DMS114 treated with DMSO at 0.1 percent for 48 hours (cell line): Measurements from ENCODE around the gene CSGALNACT2.
"Not testable (repeated sequence)": the region's sequence is repeated elsewhere in the genome, so short reads cannot be mapped to it uniquely, and the experiment has no call there.

Experiments
- DNase-seq: peaks from one replicate; lab custom pipeline; 2025; ENCODE audit not compliant: unreplicated experiment; lab: John Stamatoyannopoulos, UW

CSGALNACT2 gene

DNA sequence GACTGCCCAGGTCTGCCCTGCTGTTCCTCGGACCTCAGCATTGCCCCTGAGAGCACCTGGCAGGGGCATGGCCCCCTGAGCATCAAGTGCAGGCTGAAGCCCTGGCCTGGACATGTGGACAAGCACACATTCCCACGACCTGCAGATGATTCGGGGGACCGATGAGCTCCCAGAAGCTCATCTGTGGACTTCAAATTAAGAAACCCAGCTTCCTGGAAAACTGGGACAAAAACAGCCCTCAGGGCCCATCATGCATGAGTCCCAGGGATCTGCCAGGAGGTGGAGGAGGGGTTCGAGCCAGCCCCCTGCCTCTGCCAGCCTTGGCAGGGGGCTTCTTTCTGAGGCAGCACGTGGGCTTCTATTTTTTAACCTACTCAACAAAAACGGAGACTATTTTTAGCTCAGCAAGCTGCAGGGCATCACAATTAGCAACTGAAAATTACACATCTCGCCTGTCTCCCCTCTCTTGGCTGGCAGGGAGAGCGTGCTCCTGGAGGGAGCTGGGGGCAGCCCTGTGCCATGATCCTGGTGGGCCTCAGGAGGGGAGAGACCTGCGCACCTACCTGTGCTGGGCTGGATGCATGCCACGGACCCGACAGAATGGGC, 76.8 kb downstream of the CSGALNACT2 start:
- no peak for DNase-seq

DNA sequence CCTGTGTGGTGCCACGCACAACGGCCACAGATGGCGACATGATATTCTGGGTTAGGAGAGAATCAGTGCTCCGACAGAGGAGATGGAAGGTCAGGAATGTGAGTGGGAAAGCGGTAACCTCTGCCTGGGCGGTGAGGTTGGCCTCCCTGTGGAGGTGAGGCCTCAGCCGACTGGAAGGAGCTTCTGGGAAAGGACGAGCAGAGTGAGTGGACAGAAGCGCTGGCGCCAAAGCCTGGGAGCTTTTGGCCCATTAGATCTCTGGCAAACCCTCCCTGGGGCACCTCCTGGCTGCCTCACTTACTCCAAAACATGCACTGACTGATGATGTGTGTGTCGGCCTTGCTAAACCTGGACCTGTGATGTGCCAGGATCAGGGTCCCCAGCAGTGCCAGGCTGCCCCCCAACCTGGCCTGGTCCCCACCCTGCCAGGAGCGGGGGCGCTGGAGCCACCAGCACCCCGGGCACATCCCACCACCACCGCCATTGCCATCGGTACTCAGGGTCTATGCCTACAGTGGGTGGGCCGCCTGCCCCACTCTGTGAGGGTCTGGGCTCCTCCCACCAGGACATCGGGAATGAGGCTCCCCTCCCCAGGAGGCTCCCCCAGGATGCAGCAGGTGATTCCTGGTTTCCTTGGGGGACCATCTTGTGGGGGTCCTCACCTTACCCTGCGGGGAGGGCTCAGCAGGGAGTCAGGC, 77.7 kb downstream of the CSGALNACT2 start:
- DNase-seq = no peak

GRCh38 chr10:43216931-43217562, 78.8 kb downstream of the CSGALNACT2 start:
- DNase-seq = no peak

DNA sequence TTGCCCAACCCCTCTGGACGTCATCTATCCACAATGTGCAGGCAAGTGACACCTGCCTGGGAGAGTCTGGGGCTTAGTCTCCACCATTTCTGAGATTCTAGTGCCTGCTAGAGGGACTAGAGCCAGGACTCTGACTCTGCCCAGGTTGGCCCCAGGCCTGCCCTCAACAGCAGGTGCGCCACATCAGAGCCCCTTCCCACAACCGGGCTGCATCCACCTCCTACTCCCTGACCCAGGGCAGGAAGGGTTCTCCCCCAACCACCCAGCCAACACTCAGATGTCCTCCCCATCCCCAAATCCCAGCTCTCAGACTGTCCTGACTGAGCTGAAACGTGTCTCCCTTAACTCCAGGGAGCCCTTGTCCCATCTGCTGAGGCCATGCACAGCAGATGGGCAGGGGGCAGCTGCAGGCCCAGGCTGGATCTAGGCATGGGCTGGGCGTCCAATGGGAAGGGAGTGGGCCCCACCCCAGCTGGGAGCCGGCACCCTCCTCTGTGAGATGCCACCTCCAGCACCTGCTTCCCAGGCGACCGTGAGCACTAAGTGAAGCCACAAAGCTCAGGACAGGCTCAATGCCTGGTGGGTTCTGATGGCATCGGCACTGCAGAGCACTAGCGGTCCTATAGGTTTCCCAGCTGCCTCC, 79.4 kb downstream of the CSGALNACT2 start:
- no peak for DNase-seq

- DNase-seq = no peak
Observed at GRCh38 chr10:43218206-43218950, 80.1 kb downstream of the CSGALNACT2 start.

GRCh38 chr10:43218951-43219837, 80.9 kb downstream of the CSGALNACT2 start:
- no peak for DNase-seq

DNA sequence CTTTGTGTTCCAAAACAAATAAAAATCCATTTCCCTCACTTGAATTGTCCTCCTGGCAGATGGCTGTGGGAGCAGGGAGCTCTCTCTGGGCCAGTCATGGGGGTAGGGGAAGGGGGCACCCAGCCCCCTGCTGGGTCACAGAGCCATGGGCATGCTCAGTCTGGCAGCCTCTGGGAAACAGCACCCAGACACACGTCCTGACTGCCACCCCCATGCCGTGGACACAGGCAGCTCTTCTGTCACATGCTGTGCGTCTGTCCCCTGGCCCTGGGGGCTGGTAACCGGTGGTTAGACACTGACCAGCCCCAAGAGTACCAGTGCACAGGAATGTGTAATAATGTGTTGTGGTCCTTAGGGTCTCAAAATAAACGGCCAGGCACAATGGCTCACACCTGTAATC, 81.6 kb downstream of the CSGALNACT2 start:
- no peak for DNase-seq

GRCh38 chr10:43220251-43220650, 82.0 kb downstream of the CSGALNACT2 start:
- not testable (repeated sequence) for DNase-seq

GRCh38 chr10:43220657-43221418, 82.6 kb downstream of the CSGALNACT2 start:
- no peak for DNase-seq

GRCh38 chr10:43221419-43222209, 83.4 kb downstream of the CSGALNACT2 start:
- no peak for DNase-seq

DNA sequence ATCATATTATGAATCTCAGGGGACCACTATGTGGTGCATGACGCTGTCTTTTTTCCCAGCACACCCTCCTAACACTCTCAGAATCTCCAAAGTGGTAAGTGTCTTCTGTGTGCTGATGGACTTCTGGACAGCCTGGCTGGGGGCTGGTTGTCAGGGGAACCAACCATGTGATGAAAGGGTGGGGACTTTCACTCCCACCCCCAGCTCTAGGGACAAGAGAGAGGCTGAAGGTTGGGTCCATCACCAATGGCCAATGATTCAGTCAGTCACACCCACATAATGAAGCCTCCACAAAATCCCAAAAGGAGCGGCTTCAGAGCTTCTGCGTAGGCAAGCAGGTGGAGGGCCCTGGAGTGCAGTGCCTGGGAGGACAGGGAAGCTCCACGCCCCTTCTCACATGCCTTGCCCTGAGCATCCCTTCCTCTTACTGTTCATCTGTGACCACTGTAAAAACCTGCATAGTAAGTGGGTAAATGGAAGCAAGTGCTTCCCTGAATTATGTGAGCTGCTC, 84.0 kb downstream of the CSGALNACT2 start:
- DNase-seq = no peak

- DNase-seq = no peak
Observed at GRCh38 chr10:43223056-43223455, 84.8 kb downstream of the CSGALNACT2 start.

DNA sequence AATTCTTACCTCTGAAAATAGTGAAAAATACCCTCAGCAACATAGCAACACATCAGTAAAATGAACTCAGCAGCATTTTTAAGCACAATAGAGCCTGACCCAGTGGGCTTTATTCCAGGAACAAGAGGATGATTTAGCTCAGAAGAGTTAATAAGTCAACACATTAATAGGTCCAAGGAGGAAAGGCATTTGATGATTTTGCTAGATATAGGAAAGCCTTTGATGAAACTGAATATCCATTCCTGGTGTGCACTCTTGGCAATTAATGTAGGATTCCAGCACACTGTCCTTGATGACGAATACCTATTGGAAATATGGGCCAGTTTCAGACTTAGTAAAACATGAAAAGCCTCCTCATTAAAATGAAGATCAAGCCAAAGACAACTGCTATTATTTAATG, 86.1 kb downstream of the CSGALNACT2 start:
- DNase-seq = no peak

GRCh38 chr10:43225004-43225786, 87.0 kb downstream of the CSGALNACT2 start:
- no peak for DNase-seq

- no peak for DNase-seq
Observed at GRCh38 chr10:43225787-43226153, 87.5 kb downstream of the CSGALNACT2 start.

GRCh38 chr10:43226441-43226840, 88.2 kb downstream of the CSGALNACT2 start:
- no peak for DNase-seq
